GM12865 (cell line): ENCODE data around the gene CD164L2.

Experiments
- DNase-seq: peaks from one replicate; pipeline ENCODE4 v3.0.0; 2010; ENCODE audit warnings: low read depth
- H3K4me3 ChIP-seq: 2 replicates; pipeline ENCODE4 v1.5.1; 2011; ENCODE audit warnings: mild to moderate bottlenecking, low read depth, low read length, control low read depth
- TF ChIP-seq, protein P1 (sequence below): IDR thresholded peaks from 2 replicates; pipeline ENCODE4 v1.5.1; 2011; ENCODE audit warnings: low read length, control low read depth, low read depth, inconsistent platforms; ENCODE audit not compliant: insufficient read depth; ENCODE audit errors: missing control alignments

CD164L2 gene

DNA sequence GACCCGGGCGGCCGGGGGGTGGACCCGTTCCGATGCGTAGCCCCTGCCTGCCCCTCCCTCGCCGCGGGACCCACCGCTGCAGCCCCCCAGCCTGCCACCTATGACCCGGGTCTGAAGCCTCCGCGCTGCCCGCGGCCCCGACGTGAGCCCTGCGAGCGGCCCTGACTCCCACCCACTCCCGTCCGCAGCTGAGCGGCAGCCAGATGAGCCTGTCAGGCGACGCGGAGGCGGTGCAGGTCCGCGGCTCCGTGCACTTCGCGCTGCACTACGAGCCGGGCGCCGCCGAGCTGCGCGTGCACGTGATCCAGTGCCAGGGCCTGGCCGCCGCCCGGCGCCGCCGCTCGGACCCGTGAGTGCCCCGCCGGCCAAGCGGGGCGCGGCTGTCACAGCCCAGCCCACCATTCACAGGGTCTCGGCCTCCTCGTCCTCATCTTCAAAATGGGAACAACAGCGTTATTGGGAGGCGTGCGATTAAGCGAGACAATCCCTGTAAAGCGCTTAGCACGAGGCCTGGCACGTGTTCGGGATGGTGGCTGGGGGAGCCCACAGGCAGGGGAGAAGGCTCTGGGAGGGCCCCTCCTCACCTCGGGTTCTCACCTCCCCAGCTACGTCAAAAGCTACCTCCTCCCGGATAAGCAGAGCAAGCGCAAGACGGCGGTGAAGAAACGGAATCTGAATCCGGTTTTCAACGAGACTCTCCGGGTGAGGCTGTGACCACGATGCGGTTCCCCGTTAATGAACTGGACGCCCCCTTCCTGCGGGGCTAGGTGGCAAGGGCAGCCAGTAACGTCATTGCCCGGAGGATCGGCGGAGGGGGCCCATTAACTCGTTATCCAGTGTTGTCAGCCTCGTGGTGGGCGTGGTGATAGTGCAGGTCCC, 33.1 kb downstream of the CD164L2 start:
- no peak for DNase-seq
- TF ChIP-seq, protein P1, sequence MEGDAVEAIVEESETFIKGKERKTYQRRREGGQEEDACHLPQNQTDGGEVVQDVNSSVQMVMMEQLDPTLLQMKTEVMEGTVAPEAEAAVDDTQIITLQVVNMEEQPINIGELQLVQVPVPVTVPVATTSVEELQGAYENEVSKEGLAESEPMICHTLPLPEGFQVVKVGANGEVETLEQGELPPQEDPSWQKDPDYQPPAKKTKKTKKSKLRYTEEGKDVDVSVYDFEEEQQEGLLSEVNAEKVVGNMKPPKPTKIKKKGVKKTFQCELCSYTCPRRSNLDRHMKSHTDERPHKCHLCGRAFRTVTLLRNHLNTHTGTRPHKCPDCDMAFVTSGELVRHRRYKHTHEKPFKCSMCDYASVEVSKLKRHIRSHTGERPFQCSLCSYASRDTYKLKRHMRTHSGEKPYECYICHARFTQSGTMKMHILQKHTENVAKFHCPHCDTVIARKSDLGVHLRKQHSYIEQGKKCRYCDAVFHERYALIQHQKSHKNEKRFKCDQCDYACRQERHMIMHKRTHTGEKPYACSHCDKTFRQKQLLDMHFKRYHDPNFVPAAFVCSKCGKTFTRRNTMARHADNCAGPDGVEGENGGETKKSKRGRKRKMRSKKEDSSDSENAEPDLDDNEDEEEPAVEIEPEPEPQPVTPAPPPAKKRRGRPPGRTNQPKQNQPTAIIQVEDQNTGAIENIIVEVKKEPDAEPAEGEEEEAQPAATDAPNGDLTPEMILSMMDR: no peak
- no peak overlapping the region for H3K4me3 ChIP-seq

DNA sequence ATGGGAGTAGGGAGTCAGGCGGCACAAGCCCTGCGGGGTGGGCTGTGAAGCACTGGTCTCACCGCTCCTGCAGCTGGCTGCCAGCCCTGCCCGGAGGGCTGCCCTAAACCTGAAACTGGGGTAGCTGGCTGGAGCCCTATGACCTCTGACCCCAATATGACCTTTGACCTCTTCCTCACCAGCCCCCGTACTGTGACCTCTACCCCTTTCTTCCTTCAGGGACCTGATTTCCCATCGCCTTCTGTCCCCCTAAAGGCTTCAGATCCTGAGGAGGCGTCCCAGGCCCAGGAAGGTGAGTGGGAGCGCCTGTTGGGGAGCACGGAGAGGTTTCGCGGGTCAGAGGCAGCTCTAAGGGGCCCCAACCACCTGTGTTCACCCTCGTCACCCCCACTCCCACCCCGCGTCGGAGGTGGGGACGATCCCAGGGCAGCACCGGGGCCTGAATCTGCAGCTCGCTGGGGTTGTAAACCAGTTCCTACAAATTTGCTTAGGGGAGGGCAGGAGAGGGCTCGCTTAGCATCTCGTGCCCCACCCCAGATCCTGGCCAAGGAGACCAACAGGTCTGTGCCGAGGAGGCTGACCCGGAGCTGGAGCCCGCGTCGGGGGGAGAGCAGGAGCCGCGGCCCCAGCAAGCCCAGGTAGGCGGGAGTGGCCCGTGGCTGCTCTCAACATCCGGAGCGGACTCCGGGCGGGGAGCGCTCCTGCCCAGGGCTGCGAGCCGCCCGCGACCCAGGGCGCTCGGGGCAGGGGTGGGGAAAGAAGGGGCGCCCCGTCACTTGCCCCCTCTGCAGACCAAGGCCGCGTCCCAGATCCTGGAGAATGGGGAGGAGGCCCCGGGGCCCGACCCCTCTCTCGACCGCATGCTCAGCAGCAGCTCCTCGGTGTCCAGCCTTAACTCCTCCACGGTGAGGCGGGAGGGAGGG, 34.0 kb downstream of the CD164L2 start:
- no peak overlapping the region for H3K4me3 ChIP-seq
- DNase-seq: no peak
- TF ChIP-seq, protein P1: no peak

DNA sequence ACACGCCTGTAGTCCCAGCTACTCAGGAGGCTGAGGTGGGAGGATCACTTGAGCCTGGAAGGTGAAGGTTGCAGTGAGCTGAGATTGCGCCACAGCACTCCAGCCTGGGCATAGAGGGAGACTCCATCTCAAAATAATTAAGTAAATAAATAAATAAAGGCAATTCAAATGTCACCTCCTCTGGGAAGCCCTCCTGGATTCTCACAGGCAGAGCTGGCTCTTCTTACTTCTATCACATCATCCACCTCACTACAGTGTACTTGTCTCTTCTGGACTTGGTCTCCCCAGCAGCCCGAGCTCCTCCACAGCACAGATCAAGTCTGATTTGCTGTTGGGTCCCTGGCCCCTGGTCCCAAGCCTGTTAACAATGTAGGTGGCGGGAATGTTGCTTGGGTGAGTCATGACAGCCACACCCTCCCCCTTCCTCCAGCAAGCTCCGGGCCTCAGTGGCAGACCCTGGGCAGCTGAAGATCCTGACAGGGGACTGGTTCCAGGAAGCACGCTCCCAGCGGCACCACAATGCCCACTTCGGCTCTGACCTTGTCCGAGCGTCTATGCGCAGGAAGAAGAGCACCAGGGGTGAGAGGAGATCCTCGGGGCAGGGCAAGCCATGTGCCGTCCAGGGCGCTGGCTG, 36.0 kb downstream of the CD164L2 start:
- no peak for DNase-seq
- TF ChIP-seq, protein P1: no peak
- H3K4me3 ChIP-seq: no peak overlapping the region

DNA sequence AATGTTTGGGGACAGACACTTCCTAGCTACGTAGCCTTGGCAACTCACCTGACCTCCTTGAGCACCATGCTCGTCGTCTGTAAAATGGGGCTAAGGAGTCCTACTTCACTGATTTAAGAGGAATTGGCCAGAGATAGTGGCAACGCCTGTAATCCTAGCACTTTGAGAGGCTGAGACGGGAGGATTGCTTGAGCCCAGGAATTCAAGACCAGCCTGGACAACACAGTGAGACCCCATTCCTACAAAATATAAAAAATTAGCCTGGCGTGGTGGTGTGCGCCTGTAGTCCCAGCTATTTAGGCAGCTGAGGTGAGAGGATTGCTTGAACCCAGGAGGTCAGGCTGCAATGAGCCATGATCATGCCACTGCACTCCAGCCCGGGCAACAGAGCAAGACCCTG, 36.8 kb downstream of the CD164L2 start:
- no peak overlapping the region for H3K4me3 ChIP-seq
- TF ChIP-seq, protein P1: no peak
- DNase-seq: no peak

DNA sequence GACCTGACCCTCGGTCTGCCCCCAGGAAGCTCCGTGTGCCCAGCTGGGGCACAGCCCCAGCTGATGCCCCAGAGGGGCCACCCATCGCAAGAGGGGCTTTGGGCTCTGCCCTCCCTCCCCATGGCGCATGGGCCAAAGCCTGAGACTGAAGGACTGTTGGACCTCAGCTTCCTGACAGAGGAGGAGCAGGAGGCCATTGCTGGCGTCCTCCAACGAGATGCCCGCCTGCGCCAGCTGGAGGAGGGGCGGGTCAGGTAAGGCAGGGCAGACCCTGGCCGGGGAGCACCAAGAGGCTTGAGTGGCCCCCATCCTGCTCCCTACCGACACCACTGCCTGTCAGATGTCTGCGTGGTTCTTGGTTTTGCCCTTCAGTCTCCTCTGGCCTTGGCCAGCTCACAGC, 37.9 kb downstream of the CD164L2 start:
- no peak for DNase-seq
- TF ChIP-seq, protein P1: no peak
- H3K4me3 ChIP-seq: no peak overlapping the region

DNA sequence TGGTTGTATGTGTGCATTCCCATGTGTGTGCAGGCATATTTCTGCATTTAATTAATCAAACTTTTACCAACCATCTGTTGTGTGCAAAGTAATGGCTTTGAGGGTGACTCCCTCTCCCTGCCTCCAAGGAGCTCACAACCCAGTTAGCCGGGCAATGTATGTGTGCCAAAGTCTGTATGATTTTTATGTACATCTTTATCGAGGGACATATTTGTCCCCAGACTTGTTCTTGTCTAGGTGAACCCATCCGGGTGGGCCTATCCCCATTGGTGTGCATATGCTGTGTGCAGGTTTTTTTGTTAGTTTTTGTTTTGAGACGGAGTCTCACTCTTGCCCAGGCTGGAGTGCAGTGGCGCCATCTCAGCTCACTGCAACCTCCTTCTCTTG, 39.5 kb downstream of the CD164L2 start:
- no peak for DNase-seq
- peak overlapping the region; percentile 47 for H3K4me3 ChIP-seq
- TF ChIP-seq, protein P1: no peak
